ENCODE data around the gene DCP2.

DCP2 gene

GRCh38 chr5:112967520-112968083 lies 9.0 kb upstream of the DCP2 start:
- DNase-seq, result no peak

GRCh38 chr5:112968411-112969106 lies 8.0 kb upstream of the DCP2 start:
- DNase-seq, result no peak

- no peak for DNase-seq
These were observed 5.3 kb upstream of the DCP2 start for GRCh38 chr5:112971276-112971675.

- no peak for DNase-seq
These were observed 3.6 kb upstream of the DCP2 start for GRCh38 chr5:112973036-112973435.

- DNase-seq, result no peak
These were observed 2.7 kb upstream of the DCP2 start for GRCh38 chr5:112973904-112974303.

GRCh38 chr5:112974901-112975300 lies 1.7 kb upstream of the DCP2 start:
- DNase-seq, result no peak

GRCh38 chr5:112975721-112976431 lies 722 bp upstream of the DCP2 start:
- DNase-seq, result peak; percentile 78

- no peak for DNase-seq
These were observed 853 bp downstream of the DCP2 start for GRCh38 chr5:112977440-112977861.

- no peak for DNase-seq
These were observed 2.2 kb downstream of the DCP2 start for GRCh38 chr5:112978836-112979235.

- no peak for DNase-seq
These were observed 3.1 kb downstream of the DCP2 start for GRCh38 chr5:112979723-112980122.

- DNase-seq, result no peak
These were observed 6.8 kb downstream of the DCP2 start for GRCh38 chr5:112983363-112983762.

- no peak for DNase-seq
These were observed 9.6 kb downstream of the DCP2 start for GRCh38 chr5:112986224-112986623.

- peak; percentile 2 for DNase-seq
These were observed 19.4 kb downstream of the DCP2 start for GRCh38 chr5:112995764-112996618.

- no peak for DNase-seq
These were observed 20.3 kb downstream of the DCP2 start for GRCh38 chr5:112996830-112997374.

GRCh38 chr5:112998296-112998695 lies 21.7 kb downstream of the DCP2 start:
- DNase-seq, result no peak

GRCh38 chr5:113000466-113000865 lies 23.9 kb downstream of the DCP2 start:
- no peak for DNase-seq

GRCh38 chr5:113002423-113002822 lies 25.8 kb downstream of the DCP2 start:
- no peak for DNase-seq

GRCh38 chr5:113003763-113004162 lies 27.2 kb downstream of the DCP2 start:
- no peak for DNase-seq

- no peak for DNase-seq
These were observed 28.9 kb downstream of the DCP2 start for GRCh38 chr5:113005454-113005853.

- no peak for DNase-seq
These were observed 41.5 kb downstream of the DCP2 start for GRCh38 chr5:113017881-113018635.

GRCh38 chr5:113020461-113021273 lies 44.1 kb downstream of the DCP2 start:
- no peak for DNase-seq

Measured in DMS79 (cell line).